GM23248 (cell line): ENCODE measurements around the gene SH2D5.
"Not testable (repeated sequence)": the region's sequence is repeated elsewhere in the genome, so short reads cannot be mapped to it uniquely, and the experiment has no call there.

Experiments
- EZH2 ChIP-seq: fragments of 200-600 bp; sonication (generic); IDR thresholded peaks from 2 replicates; pipeline ENCODE4 v1.6.1; 2018; ENCODE audit warnings: antibody characterized with exemption, mild to moderate bottlenecking; ENCODE audit not compliant: insufficient read depth, poor library complexity, severe bottlenecking
- EZH2phosphoT487 ChIP-seq: fragments of 200-600 bp; sonication (generic); IDR thresholded peaks from 2 replicates; pipeline ENCODE4 v1.6.1; 2018; ENCODE audit warnings: antibody characterized with exemption, moderate library complexity, mild to moderate bottlenecking, low read depth; ENCODE audit not compliant: insufficient read depth

DNA sequence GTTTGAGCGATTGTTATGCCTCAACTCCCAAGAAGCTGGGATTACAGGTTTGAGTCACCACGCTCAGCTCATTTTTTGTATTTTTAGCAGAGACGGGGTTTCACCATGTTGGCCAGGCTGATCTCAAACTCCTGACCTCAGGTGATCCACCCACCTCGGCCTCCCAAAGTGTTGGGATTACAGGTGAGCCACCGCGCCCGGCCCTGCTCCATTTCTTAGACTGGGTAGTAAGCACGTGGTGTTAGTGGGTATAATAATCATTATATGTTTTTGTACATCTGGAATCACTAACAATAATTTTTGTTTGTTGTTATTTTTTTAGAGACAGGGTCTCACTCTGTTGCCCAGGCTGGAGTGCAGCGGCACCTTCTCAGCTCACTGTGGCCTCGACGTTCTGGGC is 58.9 kb downstream of the SH2D5 start:
- TF ChIP-seq EZH2, EZH2phosphoT487: not testable (repeated sequence)
